Suppressor macrophage (primary cell): Measurements from ENCODE around the gene NRXN3.
A peak's percentile ranks its signal among the peaks of the same experiment; 100 is the strongest.

Experiments used
- DNase-seq, 4 experiments: peaks; one replicate each; pipeline ENCODE4 v3.0.0-alpha.2; 2020 to 2022

Gene NRXN3

GRCh38 chr14:79027138-79027537 lies 857.0 kb downstream of the NRXN3 start:
- DNase-seq = no peak

GRCh38 chr14:79028281-79028680 lies 858.1 kb downstream of the NRXN3 start:
- peak; percentile 55 to 88 (median 76) for DNase-seq

- peak; percentile 31 to 73 (median 50) for DNase-seq
Observed at GRCh38 chr14:79036441-79036840, 866.3 kb downstream of the NRXN3 start.

DNA sequence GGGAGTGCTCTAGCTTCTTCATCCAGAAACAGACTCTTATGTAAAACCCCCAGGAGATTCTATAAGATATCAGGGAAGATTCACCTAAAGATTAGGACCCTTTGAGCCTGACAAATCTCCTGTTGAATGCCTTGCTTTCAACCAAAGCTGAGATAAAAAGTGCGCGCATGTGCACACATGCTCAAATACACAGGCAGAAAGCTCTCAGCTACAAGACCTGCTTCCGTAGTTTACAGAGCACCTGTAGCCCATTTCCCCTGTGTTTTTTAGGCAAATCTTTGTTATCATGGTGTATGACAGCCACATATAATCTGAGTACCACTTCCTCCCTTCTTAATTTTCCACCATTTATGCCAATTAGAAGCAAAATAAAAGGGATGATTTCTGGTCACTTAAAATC lies 866.9 kb downstream of the NRXN3 start:
- no peak for DNase-seq

- no peak for DNase-seq
Observed at GRCh38 chr14:79037593-79037992, 867.4 kb downstream of the NRXN3 start.

DNA sequence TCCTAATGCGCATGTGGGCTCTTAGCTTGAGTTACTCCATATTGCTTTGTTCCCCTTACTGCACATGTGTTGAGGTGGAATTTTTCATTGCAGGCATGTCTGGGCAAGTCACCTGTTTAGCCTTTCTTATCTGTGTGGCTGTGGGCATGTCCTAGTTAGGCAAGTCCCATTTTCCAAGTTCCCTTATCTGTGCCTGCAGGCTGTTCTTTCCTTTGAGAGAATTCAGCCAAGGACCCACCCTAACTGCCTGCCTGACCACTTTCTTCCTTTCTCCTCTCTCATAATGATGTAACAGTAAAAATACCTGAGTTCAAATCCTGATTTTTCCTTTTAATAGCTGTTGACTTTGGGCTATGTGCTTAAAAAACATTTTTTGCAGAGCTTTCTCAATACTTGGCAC lies 870.6 kb downstream of the NRXN3 start:
- DNase-seq = no peak

GRCh38 chr14:79043194-79043889 lies 873.2 kb downstream of the NRXN3 start:
- DNase-seq = no peak

DNA sequence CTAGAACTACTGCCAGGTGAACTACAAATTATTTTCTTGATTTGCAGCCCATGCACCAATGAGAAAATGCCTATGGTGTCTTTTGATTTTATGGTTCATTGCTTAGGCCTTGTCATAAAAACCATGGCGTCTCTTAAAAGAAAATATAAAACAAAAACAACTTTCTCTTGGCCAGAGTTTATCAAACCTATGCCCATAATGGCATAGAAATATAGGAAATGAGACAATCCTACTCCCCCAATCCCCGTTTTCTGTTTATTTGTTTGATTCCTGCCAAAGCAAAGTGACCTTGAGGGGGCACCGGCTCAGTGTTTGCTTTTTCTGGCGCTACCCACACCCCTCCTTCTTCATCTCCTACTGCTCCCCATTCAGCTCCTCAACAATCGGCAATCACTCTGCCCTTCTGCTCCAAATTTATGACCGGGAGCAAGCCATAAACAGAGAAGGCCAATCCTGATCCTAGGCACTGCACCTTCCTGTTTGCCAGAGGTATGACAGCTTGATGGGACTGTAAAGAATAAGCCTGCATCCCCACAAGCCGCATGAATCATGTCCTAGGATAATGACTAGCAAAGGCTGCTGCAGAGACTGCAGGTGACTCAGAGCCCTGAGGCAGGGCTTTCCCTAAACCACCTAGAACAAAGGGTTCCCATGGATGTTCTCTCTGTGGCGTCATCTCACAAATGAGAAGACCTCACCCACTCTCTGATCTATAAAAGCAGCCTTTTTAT lies 874.9 kb downstream of the NRXN3 start:
- no peak for DNase-seq

GRCh38 chr14:79050787-79051727 lies 880.9 kb downstream of the NRXN3 start:
- DNase-seq = no peak

DNA sequence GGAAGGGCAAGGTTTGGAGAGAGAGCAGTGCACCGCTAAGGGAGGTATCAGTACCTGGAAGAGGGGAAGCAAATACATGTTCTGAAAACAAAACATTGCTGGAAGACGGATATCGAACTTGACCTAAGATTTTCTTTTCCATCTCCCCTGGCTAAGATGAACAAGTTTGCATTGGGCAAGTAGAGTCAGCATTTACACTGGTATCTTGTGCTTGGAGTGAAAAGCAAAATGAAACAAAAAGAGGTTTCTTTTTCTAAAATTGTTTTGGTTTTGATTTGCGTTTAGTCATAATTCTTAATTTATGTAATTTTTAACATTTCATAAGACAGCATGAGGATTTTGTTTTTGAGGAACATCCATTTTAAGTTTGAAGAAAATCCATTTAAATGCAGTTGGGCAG lies 881.6 kb downstream of the NRXN3 start:
- no peak for DNase-seq

- DNase-seq = no peak
Observed at GRCh38 chr14:79056879-79057278, 886.7 kb downstream of the NRXN3 start.

- DNase-seq = no peak
Observed at GRCh38 chr14:79057333-79057732, 887.2 kb downstream of the NRXN3 start.

DNA sequence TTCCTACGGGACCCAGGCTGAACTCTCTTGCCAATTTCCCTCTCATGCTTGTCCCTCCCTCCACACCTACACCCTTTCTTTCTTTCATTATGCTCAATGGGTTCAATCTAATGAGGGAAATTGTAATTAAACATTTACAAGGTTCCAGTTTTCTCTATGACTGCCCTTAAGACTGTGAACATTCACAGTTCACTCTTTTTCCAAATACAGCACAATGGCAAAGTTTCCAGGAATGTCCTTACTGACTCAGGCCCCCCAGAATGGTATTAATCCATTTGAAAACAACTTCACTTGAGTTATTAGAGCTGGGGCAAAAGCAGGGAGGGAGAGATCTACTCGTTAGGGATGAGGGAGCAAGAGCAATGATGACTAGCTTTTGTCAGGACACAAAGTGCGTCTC lies 892.1 kb downstream of the NRXN3 start:
- DNase-seq = no peak

- DNase-seq = peak; percentile 38 to 85 (median 66)
Observed at GRCh38 chr14:79064214-79064613, 894.0 kb downstream of the NRXN3 start.

DNA sequence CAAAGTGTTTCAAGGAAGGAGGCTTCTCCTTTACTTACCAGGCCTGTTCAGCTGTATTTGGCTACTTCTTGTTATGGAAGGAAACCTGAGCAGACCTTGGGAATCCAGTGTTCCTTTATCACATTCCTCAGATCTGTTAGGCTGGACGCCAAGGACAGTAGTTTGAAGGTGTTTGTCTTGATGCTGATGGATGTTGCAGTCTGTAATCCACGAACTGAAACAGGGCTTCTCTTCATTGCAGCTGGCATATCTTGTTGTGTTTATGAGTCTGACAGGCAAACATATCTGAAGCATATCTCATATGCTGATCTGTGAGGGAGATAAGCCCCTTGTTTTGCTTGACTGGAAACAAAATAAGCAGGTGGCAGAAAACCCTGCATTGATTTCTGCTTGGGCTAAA lies 904.3 kb downstream of the NRXN3 start:
- no peak for DNase-seq

- no peak for DNase-seq
Observed at GRCh38 chr14:79076428-79076827, 906.3 kb downstream of the NRXN3 start.

DNA sequence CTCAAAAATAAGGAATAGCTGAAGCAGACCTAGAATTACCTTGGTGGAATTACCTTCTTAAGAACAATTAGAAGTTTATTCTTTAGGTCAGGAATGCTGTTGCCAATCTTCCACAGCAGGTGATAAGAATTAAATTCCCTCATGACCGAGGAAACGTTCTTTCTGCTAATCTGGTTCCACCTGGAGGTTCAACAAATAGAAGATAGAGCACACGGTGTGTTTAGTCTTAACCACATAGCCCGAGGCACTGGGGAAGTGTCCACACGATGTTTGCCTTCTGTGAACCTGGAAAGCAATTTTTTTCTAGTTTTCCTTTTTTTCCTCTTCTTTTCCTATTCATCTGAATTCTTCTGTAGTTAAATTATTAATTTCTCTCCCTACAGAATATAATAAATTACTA lies 906.9 kb downstream of the NRXN3 start:
- no peak for DNase-seq

DNA sequence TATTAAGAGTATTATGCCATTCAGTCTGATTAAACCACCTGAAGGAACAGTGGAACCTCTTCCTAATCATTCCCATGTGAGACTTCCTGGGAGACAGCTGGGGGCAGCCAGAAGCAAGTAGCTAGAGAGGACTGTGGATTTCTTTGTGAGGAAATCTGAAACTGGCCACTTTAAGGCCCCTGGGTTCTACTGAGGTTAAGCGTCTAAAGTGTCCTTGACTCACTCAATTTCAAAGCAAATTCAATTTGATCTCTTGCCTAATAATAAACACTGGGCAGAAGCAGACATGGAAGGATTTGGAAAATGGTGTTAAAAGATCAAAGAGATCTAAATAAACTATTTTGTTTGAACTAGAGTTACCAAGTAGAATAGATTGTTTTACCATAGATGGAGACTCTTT lies 909.9 kb downstream of the NRXN3 start:
- DNase-seq = no peak

GRCh38 chr14:79082883-79083282 lies 912.7 kb downstream of the NRXN3 start:
- DNase-seq = no peak

- DNase-seq = no peak
Observed at GRCh38 chr14:79083356-79083755, 913.2 kb downstream of the NRXN3 start.

DNA sequence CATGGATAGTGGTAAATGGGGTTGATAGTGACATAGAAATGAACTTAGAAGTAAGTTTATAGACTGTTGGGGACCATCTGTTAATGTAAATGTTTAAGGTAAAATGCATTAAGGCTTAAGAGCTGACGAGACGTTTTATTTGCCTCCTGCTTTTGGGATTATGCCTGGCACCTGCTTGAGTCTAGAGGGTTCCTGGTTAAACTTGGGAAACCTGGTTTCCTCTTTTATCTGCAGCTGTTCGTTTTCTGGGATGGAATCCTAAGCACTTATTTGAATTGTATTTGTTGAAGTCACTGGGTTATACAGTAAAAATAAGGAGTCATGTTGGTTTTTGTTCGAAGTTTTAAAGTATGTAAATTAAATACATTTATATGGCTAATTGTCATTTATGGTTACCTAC lies 914.7 kb downstream of the NRXN3 start:
- no peak for DNase-seq

GRCh38 chr14:79089576-79089975 lies 919.4 kb downstream of the NRXN3 start:
- no peak for DNase-seq

- no peak for DNase-seq
Observed at GRCh38 chr14:79090641-79091180, 920.5 kb downstream of the NRXN3 start.
